ENCODE data around the gene PRR11.
"Not testable (repeated sequence)": the region's sequence is repeated elsewhere in the genome, so short reads cannot be mapped to it uniquely, and the experiment has no call there.

The PRR11 gene

GRCh38 chr17:59219370-59219769 lies 63.8 kb downstream of the PRR11 start:
- no peak for DNase-seq

GRCh38 chr17:59219992-59220327 lies 64.4 kb downstream of the PRR11 start:
- DNase-seq: no peak

- DNase-seq: peak; percentile 19 to 97 (median 90)
Measured at GRCh38 chr17:59220328-59221158, 65.0 kb downstream of the PRR11 start, which contains the start of gene GDPD1. Gene GDPD1 (plus strand): TSS chr17:59220511. CDS start chr17:59220610, 99 bp downstream.

GRCh38 chr17:59221159-59221847 lies 65.8 kb downstream of the PRR11 start:
- DNase-seq: peak in 6 of 56 donors; percentile 8 to 56 (median 38)

- no peak for DNase-seq
Measured at GRCh38 chr17:59223813-59224212, 68.3 kb downstream of the PRR11 start.

- not testable (repeated sequence) for DNase-seq
Measured at GRCh38 chr17:59228588-59228987, 73.0 kb downstream of the PRR11 start.

GRCh38 chr17:59230764-59231163 lies 75.2 kb downstream of the PRR11 start:
- no peak for DNase-seq

GRCh38 chr17:59234631-59235030 lies 79.1 kb downstream of the PRR11 start:
- no peak for DNase-seq

GRCh38 chr17:59238906-59239305 lies 83.4 kb downstream of the PRR11 start:
- DNase-seq: no peak

- no peak for DNase-seq
Measured at GRCh38 chr17:59244081-59244480, 88.5 kb downstream of the PRR11 start.
